ENCODE measurements around the gene F2RL3. TPM values are rescaled to one million over a fixed set of nuclear protein-coding genes. Genes with fewer than 3 reads are reported as not detected.

F2RL3 gene
- total and polyA plus RNA-seq, 9 of the 15 experiments (the other 6 are each of a cell fraction or from before 2014, with no cell fraction given): 1.4 to 27.6 (median 11.9) TPM

- no peak; a peak in 1 of 4 replicates for TF ChIP-seq ZNF639 (CRISPR knock-in tag; conservative IDR thresholded peaks at IDR 0.05 in 1 of 2, IDR thresholded peaks at IDR 0.05 in 1 of 2)
- TF ChIP-seq ETS2 (tag; IDR thresholded peaks at IDR 0.05; ENCODE audit: borderline replicate concordance, poor library complexity, severe bottlenecking): no peak
- TF ChIP-seq GTF3C2 (IDR thresholded peaks at IDR 0.05; ENCODE audit: borderline replicate concordance, extremely low read depth, insufficient read length): no peak
- no peak for TF ChIP-seq FOXM1 (IDR thresholded peaks at IDR 0.05; ENCODE audit: low read depth)
- TF ChIP-seq FOXM1 (CRISPR knock-in tag; IDR thresholded peaks at IDR 0.05; ENCODE audit: low read depth): no peak
- TF ChIP-seq GTF2E2 (tag; IDR thresholded peaks at IDR 0.05): peak; percentile 68; the same call in 1 of the 2 replicates
- no peak for TF ChIP-seq ELF2 (CRISPR knock-in tag; IDR thresholded peaks at IDR 0.05)
- no peak for TF ChIP-seq EZH2 (IDR thresholded peaks at IDR 0.05; ENCODE audit: borderline replicate concordance, low read depth, low read length)
- peak; percentile 73 for TF ChIP-seq TCF3 (CRISPR knock-in tag; IDR thresholded peaks at IDR 0.05)
- no peak for TF ChIP-seq DMBX1 (CRISPR knock-in tag; IDR thresholded peaks at IDR 0.05; ENCODE audit: borderline replicate concordance)
- TF ChIP-seq ADNP (tag; IDR thresholded peaks at IDR 0.05): 0 out of 2 replicates have a peak, but pooled peaks have one; percentile 2
- TF ChIP-seq ETS1 (conservative IDR thresholded peaks at IDR 0.05; ENCODE audit: control insufficient read depth, low read depth, low read length): no peak
- no peak for TF ChIP-seq ZFPM2 (CRISPR knock-in tag; IDR thresholded peaks at IDR 0.05)
- TF ChIP-seq BRF1 (IDR thresholded peaks at IDR 0.05; ENCODE audit: borderline replicate concordance, extremely low read depth, insufficient read length): no peak
- no peak for TF ChIP-seq ZNF76 (CRISPR knock-in tag; IDR thresholded peaks at IDR 0.05; ENCODE audit: borderline replicate concordance)
- TF ChIP-seq ZNF512 (tag; IDR thresholded peaks at IDR 0.05): no peak
- no peak for TF ChIP-seq ZNF232 (CRISPR knock-in tag; IDR thresholded peaks at IDR 0.05)
- no peak for TF ChIP-seq NCOA2 (IDR thresholded peaks at IDR 0.05; ENCODE audit: partially characterized antibody in 2 of 2)
- no peak for TF ChIP-seq SETDB1 (IDR thresholded peaks at IDR 0.05; ENCODE audit: low read length)
- no peak for TF ChIP-seq ZNF707 (CRISPR knock-in tag; conservative IDR thresholded peaks at IDR 0.05)
Measured at GRCh38 chr19:16890461-16891184, 1.8 kb downstream of the F2RL3 start (continued).
